ENCODE measurements around the gene MIDN. TPM values are rescaled to one million over a fixed set of nuclear protein-coding genes. Genes with fewer than 3 reads are reported as not detected.

The MIDN gene
- total and polyA plus RNA-seq, 10 of the 15 experiments (the other 5 are each of a cell fraction or from before 2014, with no cell fraction given): 0.38 to 51.5 (median 7.2) TPM

GRCh38 chr19:1232652-1233072 is 15.7 kb upstream of the MIDN start:
- TF ChIP-seq RUNX3 (IDR thresholded peaks at IDR 0.05; ENCODE audit: low read length) (no peak), CBFB (IDR thresholded peaks at IDR 0.05; ENCODE audit: low read depth) (no peak), ZNF24 (IDR thresholded peaks at IDR 0.05) (no peak), SPI1 (IDR thresholded peaks at IDR 0.05; ENCODE audit: borderline replicate concordance, insufficient read depth, low read depth, low read length) (no peak), ASH2L (IDR thresholded peaks at IDR 0.05; ENCODE audit: borderline replicate concordance, low read depth) (no peak), ZBED1 (IDR thresholded peaks at IDR 0.05; ENCODE audit: borderline replicate concordance) (no peak), ZNF622 (IDR thresholded peaks at IDR 0.05) (no peak), HDGF (IDR thresholded peaks at IDR 0.05) (no peak)
- TF ChIP-seq, protein P1, sequence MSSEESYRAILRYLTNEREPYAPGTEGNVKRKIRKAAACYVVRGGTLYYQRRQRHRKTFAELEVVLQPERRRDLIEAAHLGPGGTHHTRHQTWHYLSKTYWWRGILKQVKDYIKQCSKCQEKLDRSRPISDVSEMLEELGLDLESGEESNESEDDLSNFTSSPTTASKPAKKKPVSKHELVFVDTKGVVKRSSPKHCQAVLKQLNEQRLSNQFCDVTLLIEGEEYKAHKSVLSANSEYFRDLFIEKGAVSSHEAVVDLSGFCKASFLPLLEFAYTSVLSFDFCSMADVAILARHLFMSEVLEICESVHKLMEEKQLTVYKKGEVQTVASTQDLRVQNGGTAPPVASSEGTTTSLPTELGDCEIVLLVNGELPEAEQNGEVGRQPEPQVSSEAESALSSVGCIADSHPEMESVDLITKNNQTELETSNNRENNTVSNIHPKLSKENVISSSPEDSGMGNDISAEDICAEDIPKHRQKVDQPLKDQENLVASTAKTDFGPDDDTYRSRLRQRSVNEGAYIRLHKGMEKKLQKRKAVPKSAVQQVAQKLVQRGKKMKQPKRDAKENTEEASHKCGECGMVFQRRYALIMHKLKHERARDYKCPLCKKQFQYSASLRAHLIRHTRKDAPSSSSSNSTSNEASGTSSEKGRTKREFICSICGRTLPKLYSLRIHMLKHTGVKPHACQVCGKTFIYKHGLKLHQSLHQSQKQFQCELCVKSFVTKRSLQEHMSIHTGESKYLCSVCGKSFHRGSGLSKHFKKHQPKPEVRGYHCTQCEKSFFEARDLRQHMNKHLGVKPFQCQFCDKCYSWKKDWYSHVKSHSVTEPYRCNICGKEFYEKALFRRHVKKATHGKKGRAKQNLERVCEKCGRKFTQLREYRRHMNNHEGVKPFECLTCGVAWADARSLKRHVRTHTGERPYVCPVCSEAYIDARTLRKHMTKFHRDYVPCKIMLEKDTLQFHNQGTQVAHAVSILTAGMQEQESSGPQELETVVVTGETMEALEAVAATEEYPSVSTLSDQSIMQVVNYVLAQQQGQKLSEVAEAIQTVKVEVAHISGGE (CRISPR knock-in tag; IDR thresholded peaks at IDR 0.05): no peak
- TF ChIP-seq, protein P2, sequence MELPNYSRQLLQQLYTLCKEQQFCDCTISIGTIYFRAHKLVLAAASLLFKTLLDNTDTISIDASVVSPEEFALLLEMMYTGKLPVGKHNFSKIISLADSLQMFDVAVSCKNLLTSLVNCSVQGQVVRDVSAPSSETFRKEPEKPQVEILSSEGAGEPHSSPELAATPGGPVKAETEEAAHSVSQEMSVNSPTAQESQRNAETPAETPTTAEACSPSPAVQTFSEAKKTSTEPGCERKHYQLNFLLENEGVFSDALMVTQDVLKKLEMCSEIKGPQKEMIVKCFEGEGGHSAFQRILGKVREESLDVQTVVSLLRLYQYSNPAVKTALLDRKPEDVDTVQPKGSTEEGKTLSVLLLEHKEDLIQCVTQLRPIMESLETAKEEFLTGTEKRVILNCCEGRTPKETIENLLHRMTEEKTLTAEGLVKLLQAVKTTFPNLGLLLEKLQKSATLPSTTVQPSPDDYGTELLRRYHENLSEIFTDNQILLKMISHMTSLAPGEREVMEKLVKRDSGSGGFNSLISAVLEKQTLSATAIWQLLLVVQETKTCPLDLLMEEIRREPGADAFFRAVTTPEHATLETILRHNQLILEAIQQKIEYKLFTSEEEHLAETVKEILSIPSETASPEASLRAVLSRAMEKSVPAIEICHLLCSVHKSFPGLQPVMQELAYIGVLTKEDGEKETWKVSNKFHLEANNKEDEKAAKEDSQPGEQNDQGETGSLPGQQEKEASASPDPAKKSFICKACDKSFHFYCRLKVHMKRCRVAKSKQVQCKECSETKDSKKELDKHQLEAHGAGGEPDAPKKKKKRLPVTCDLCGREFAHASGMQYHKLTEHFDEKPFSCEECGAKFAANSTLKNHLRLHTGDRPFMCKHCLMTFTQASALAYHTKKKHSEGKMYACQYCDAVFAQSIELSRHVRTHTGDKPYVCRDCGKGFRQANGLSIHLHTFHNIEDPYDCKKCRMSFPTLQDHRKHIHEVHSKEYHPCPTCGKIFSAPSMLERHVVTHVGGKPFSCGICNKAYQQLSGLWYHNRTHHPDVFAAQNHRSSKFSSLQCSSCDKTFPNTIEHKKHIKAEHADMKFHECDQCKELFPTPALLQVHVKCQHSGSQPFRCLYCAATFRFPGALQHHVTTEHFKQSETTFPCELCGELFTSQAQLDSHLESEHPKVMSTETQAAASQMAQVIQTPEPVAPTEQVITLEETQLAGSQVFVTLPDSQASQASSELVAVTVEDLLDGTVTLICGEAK (IDR thresholded peaks at IDR 0.05; ENCODE audit: borderline replicate concordance): no peak
- TF ChIP-seq, protein P3, sequence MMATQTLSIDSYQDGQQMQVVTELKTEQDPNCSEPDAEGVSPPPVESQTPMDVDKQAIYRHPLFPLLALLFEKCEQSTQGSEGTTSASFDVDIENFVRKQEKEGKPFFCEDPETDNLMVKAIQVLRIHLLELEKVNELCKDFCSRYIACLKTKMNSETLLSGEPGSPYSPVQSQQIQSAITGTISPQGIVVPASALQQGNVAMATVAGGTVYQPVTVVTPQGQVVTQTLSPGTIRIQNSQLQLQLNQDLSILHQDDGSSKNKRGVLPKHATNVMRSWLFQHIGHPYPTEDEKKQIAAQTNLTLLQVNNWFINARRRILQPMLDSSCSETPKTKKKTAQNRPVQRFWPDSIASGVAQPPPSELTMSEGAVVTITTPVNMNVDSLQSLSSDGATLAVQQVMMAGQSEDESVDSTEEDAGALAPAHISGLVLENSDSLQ (IDR thresholded peaks at IDR 0.05): no peak
- ATAC-seq (no peak), FAIRE-seq (no peak), DNase-seq (ENCODE audit: low read depth, low spot score) (no peak)
- Histone ChIP-seq H3K9me3 (replicated peaks; ENCODE audit: control insufficient read depth, insufficient read depth, low read length) (no peaks in the 10 kb centered on the region; the same call in 2 of the 3 replicates), H3K9ac (ENCODE audit: control insufficient read depth, insufficient read depth, low read length) (no peak overlapping the region), H2AFZ (ENCODE audit: control insufficient read depth, low read depth, low read length) (no peak overlapping the region), H3K4me2 (ENCODE audit: control insufficient read depth, insufficient read depth) (no peak overlapping the region), H3K4me1 (ENCODE audit: control insufficient read depth, insufficient read depth, low read length) (no peaks in the 10 kb centered on the region), H3K27ac (ENCODE audit: control insufficient read depth, insufficient read depth) (no peak overlapping the region), H3K4me3 (no peak overlapping the region), H3K36me3 (ENCODE audit: control insufficient read depth in 2 of 2, insufficient read depth in 2 of 2, low read length in 1 of 2) (no peaks in the 10 kb centered on the region), H3K79me2 (ENCODE audit: control insufficient read depth, insufficient read depth, low read length) (no peaks in the 10 kb centered on the region), H3K27me3 (replicated peaks in 1 of 2; ENCODE audit: control insufficient read depth in 2 of 2, insufficient read depth in 2 of 2, low read length in 1 of 2) (peaks cover 0 to 6% of the 10 kb centered on the region in 2 experiments; a peak in 2 of 4 replicates), H4K20me1 (ENCODE audit: control insufficient read depth, insufficient read depth) (no peaks in the 10 kb centered on the region)
- ChIA-PET RAD21 (ENCODE audit: unreplicated experiment) (no interaction called here), POLR2A (no interaction called here), CTCF (no interaction called here), SMC1A (ENCODE audit: uncharacterized antibody, unreplicated experiment) (no interaction called here)
- BruUV-seq (replicated peaks): no TSS peak
- WGBS (ENCODE audit: insufficient coverage, insufficient replicate concordance, low lambda C conversion rate, missing lambda C conversion rate): 33% methylated on average over 15 of the region's 15 CpGs
- intact Hi-C loops (cut with micrococcal nuclease; ENCODE audit: unreplicated experiment): no loop called here
- in situ Hi-C loops (cut with MboI): no loop called here

All from GM12878 (cell line).